Esophagus (tissue), 2 donors: ENCODE measurements around the gene DISP1. TPM values are rescaled to one million over a fixed set of nuclear protein-coding genes. Genes with fewer than 3 reads are reported as not detected.

Experiments used
- H3K27ac ChIP-seq, 2 donors: one replicate each; pipeline ENCODE4 v1.5.1; 2013; ENCODE audit warnings: low read depth in 2 of 2, mild to moderate bottlenecking in 2 of 2, inconsistent platforms in 1 of 2, low read length in 1 of 2, moderate library complexity in 1 of 2
- H3K27me3 ChIP-seq, 2 donors: one replicate each; pipeline ENCODE4 v1.6.1; 2013; ENCODE audit warnings: low read length in 2 of 2, control low read depth in 1 of 2, mild to moderate bottlenecking in 1 of 2; ENCODE audit not compliant: insufficient read depth in 2 of 2, control insufficient read depth in 1 of 2
- H3K36me3 ChIP-seq, 2 donors: one replicate each; pipeline ENCODE4 v1.6.1; 2013; ENCODE audit warnings: low read length in 1 of 2; ENCODE audit not compliant: control insufficient read depth in 2 of 2, insufficient read depth in 2 of 2
- H3K4me1 ChIP-seq, 2 donors: one replicate each; pipeline ENCODE4 v1.6.1; 2013; ENCODE audit warnings: low read length in 1 of 2; ENCODE audit not compliant: control insufficient read depth in 2 of 2, insufficient read depth in 2 of 2
- H3K4me3 ChIP-seq, 2 donors: one replicate each; pipeline ENCODE4 v1.5.1; 2013; ENCODE audit warnings: low read length in 2 of 2, mild to moderate bottlenecking in 2 of 2, low read depth in 1 of 2, moderate library complexity in 1 of 2
- H3K9me3 ChIP-seq, 2 donors: one replicate each; pipeline ENCODE4 v1.6.1; 2013; ENCODE audit warnings: mild to moderate bottlenecking in 2 of 2, low read depth in 1 of 2, low read length in 1 of 2, moderate library complexity in 1 of 2; ENCODE audit not compliant: control insufficient read depth in 2 of 2, insufficient read depth in 1 of 2
- WGBS, 2 donors: extraction: QIAGEN DNeasy Blood & Tissue Kit; methylation state at CpG; one replicate each; pipeline ENCODE4 v1.1.7; 2013; 5-methylcytosine and 5-hydroxymethylcytosine counted together
- polyA plus RNA-seq, 2 donors: library from polyadenylated mRNA; stranded (reverse); fragments of 200-250 nt; gene quantifications; one replicate each; pipeline ENCODE4 v1.2.3, GENCODE V29; 2013
- donor health status: healthy with polysubstance abuse.
- donor health status: Bipolar disorder and iron deficiency.

Gene DISP1
- polyA plus RNA-seq, 2 donors = 1.2 to 2.1 TPM

- 68 to 78% methylated on average over 4 of the region's 4 CpGs for WGBS, 2 donors
- H3K36me3 ChIP-seq = no peaks in the 10 kb centered on the region
- no peak overlapping the region for H3K4me3 ChIP-seq
- no peaks in the 10 kb centered on the region for H3K9me3 ChIP-seq
- H3K4me1 ChIP-seq = no peaks in the 10 kb centered on the region
- H3K27me3 ChIP-seq = no peaks in the 10 kb centered on the region
- no peak overlapping the region for H3K27ac ChIP-seq
Measured at GRCh38 chr1:222820171-222820712, 5.4 kb downstream of the DISP1 start.

DNA sequence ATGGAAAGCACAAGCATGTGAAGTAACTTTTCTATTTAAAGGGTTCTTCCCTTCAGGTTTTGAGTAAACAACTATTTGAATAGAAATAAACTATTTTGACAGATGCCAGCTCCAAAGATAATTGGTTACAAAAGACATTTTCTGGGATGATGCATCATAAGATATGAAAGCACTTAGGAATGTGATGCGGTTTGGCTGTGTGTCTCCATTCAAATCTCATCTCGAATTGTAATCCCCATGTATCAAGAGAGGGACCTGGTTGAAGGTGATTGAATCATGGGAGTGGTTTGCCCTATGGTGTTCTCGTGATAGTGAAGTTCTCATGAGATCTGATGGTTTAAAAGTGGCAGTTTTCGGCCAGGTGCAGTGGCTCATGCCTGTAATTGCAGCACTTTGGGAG, 6.4 kb downstream of the DISP1 start:
- 89 to 94% methylated on average over 4 of the region's 4 CpGs for WGBS, 2 donors
- H3K4me3 ChIP-seq = no peak overlapping the region
- H3K9me3 ChIP-seq = no peaks in the 10 kb centered on the region
- H3K27ac ChIP-seq = no peak overlapping the region
- no peaks in the 10 kb centered on the region for H3K27me3 ChIP-seq
- H3K36me3 ChIP-seq = no peaks in the 10 kb centered on the region
- no peaks in the 10 kb centered on the region for H3K4me1 ChIP-seq

DNA sequence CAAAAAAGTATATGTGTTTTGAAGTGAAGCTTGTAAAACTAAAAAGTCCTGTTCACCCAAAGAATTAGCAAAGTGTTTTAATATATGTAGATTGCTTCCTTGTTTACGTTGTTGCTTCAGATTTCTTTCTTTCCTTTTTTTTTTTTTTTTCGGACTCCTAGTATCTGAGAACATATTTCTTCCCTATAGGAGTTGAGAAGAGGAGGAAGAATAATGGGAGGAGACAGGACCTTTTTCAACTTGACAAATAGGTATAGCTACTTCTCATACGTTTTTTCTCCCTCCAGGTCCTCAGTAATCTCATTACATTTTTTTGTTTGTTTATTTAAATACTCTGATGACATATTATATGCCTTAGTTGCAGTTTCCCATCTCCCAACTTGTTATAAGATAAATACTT, 8.9 kb downstream of the DISP1 start:
- Histone ChIP-seq H3K27ac (no peak overlapping the region), H3K9me3 (no peaks in the 10 kb centered on the region), H3K36me3 (no peaks in the 10 kb centered on the region), H3K4me1 (no peaks in the 10 kb centered on the region), H3K4me3 (no peak overlapping the region), H3K27me3 (no peaks in the 10 kb centered on the region)
- WGBS, 2 donors = 67 to 71% methylated on average over 3 of the region's 3 CpGs

DNA sequence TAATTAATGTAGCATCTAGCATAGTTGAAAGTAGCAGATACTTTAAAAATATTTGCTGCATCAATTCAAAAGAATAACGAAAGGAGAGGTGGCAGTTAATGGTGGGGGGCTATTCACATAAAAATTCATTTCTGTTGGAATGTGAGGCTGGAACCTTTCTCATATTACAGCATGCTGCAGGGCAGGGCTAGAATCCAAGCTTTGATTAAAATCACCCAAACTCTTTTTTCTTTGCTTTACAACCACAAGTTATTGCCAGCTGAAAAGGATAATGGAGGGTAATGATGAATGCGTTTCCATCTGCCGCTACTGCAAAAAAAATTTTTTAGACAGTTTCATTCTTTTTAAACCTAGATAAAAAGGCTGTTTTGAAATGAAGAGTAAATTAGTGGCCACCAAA, 9.8 kb downstream of the DISP1 start:
- H3K4me1 ChIP-seq = no peaks in the 10 kb centered on the region
- no peak overlapping the region for H3K4me3 ChIP-seq
- H3K27ac ChIP-seq = no peak overlapping the region
- H3K36me3 ChIP-seq = no peaks in the 10 kb centered on the region
- H3K9me3 ChIP-seq = no peaks in the 10 kb centered on the region
- H3K27me3 ChIP-seq = no peaks in the 10 kb centered on the region
- 46 to 59% methylated on average over 3 of the region's 3 CpGs for WGBS, 2 donors

DNA sequence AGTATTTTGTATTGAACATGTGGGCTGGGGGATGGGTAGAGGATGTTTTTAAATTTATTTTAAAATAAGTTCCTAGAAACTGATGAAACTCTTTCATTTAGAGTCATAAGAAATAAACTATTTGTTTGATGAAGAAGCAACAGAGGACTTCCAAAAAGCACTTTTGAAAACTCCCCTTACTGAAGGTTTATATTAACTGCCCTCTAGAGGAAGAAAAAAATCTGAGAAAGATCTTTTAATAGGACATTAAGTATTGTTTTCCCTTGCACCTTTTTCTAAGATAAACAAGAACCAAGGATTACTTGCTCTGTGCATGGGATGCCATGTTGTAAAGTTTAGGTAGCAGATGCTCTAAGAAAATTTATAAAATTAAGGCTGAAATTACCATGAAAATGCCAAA, 14.1 kb downstream of the DISP1 start:
- Histone ChIP-seq H3K27ac (no peak overlapping the region), H3K27me3 (no peaks in the 10 kb centered on the region), H3K4me1 (no peaks in the 10 kb centered on the region), H3K36me3 (no peaks in the 10 kb centered on the region), H3K4me3 (no peak overlapping the region), H3K9me3 (no peaks in the 10 kb centered on the region)

DNA sequence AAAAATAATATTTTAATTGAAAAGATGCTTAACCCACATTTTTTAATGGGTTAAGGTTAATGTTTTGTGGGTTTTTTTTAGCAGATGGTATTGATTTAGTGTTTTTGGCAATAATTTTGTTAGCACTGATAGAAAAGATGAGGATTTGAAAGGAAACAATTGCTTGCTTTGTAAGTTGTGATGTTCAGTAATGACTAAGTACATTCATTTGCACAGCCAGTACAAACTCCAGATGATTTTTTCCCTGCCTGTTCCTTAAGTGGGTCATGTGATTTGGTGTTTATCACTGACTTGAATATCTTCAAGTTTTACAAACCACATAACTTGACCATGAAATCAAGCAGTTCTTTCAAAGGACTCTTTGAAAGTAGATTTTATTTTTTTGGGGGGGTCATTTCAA, 15.0 kb downstream of the DISP1 start:
- H3K27me3 ChIP-seq = no peaks in the 10 kb centered on the region
- no peak overlapping the region for H3K4me3 ChIP-seq
- H3K36me3 ChIP-seq = no peaks in the 10 kb centered on the region
- no peaks in the 10 kb centered on the region for H3K9me3 ChIP-seq
- H3K27ac ChIP-seq = no peak overlapping the region
- H3K4me1 ChIP-seq = no peaks in the 10 kb centered on the region

DNA sequence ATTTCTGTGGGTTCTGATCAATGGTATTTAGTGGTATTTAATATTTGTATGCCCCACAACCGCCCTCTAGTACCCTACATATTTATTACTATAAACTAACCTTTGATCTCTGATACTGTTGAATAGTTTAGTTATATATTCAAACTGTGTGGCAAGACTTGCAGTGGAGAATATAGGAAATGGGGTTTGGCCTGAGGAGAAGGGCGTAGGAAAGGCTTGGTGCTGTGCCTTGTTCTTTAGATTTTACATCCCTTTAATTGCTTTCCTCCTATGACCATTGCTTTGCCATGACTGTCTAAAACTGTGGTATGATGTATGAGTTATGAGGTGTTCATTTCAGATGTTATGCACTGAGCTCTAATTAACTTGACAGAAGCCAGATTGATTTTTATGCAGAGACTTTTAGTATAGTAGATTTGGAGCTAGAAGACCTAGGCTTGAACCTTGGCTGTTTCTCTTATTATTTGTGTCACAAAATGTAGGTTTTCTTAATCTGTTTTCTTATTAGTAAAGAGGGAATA, 18.6 kb downstream of the DISP1 start:
- no peak overlapping the region for H3K27ac ChIP-seq
- peaks cover 0 to 3% of the 10 kb centered on the region in 2 donors for H3K36me3 ChIP-seq
- no peaks in the 10 kb centered on the region for H3K4me1 ChIP-seq
- no peaks in the 10 kb centered on the region for H3K27me3 ChIP-seq
- H3K4me3 ChIP-seq = no peak overlapping the region
- 70 to 89% methylated on average over 2 of the region's 2 CpGs for WGBS, 2 donors
- H3K9me3 ChIP-seq = no peaks in the 10 kb centered on the region

DNA sequence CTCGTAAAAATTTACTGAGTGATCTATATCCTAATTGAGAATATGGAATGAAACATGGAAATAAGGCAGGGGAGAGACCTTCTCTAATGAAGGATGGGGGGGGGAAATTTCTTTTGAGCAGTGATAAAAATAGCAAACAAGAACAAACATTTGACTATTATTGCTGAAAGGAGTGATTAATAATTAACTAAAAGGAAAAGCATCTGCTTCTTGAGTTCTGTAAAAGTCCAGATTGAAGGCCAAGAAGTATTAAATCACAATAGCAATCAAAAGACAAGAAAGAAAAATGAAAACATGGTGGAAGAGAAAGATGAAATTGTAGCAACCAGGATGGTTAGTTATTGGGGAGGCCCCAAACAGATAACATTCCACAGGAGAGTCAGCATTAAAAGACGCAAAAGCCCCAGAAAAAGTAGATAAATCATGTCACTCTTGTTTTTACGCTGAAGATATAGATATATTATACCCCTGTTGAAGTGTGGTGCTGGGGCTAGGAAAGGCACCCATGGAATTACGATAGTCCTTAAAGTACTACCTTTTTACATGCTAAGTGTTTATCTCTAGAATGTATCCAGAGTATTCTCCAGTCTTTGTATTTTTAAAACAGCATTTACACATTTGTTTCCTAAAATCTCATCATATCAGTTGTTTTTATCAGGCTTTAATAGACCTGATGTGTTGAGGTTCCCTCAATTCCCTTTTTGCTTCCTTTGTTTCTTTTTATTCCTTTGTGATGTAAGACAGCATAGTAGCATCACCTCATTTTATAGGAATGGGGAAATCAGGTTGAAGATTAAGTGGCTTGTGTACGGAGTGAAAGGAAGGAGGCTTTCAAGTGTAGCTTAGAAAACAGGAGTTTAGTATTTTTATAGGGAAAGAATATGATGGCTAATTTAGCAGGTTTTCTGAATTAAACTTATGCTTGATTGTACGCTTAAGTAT, 28.9 kb downstream of the DISP1 start:
- Histone ChIP-seq H3K36me3 (no peaks in the 10 kb centered on the region), H3K27ac (no peak overlapping the region), H3K4me3 (no peak overlapping the region), H3K4me1 (no peaks in the 10 kb centered on the region), H3K27me3 (no peaks in the 10 kb centered on the region), H3K9me3 (no peaks in the 10 kb centered on the region)
- WGBS, 2 donors = 73 to 87% methylated on average over 6 of the region's 6 CpGs

GRCh38 chr1:222844411-222844779, 29.6 kb downstream of the DISP1 start:
- no peaks in the 10 kb centered on the region for H3K27me3 ChIP-seq
- WGBS, 2 donors = 64 to 81% methylated on average over 3 of the region's 3 CpGs
- H3K9me3 ChIP-seq = no peaks in the 10 kb centered on the region
- no peaks in the 10 kb centered on the region for H3K36me3 ChIP-seq
- H3K4me1 ChIP-seq = no peaks in the 10 kb centered on the region
- H3K4me3 ChIP-seq = no peak overlapping the region
- no peak overlapping the region for H3K27ac ChIP-seq

GRCh38 chr1:222845763-222846162, 30.9 kb downstream of the DISP1 start:
- H3K9me3 ChIP-seq = no peaks in the 10 kb centered on the region
- no peak overlapping the region for H3K27ac ChIP-seq
- H3K36me3 ChIP-seq = no peaks in the 10 kb centered on the region
- no peaks in the 10 kb centered on the region for H3K27me3 ChIP-seq
- H3K4me1 ChIP-seq = no peaks in the 10 kb centered on the region
- no peak overlapping the region for H3K4me3 ChIP-seq
